Neural progenitor cell (in vitro differentiated cells): Measurements from ENCODE around the gene IGFL4.

Experiments used
- CTCF ChIP-seq: fragments of 200-600 bp; sonication (generic); IDR thresholded peaks from 2 replicates; pipeline ENCODE4 v1.5.1; 2017; ENCODE audit warnings: antibody characterized with exemption, mild to moderate bottlenecking
- EZH2 ChIP-seq: fragments of 200-600 bp; sonication (generic); IDR thresholded peaks from 2 replicates; pipeline ENCODE4 v1.6.1; 2017; ENCODE audit warnings: antibody characterized with exemption, mild to moderate bottlenecking, moderate library complexity
- EZH2phosphoT487 ChIP-seq: fragments of 200-600 bp; sonication (generic); IDR thresholded peaks from 2 replicates; pipeline ENCODE4 v1.6.1; 2017; ENCODE audit warnings: antibody characterized with exemption

- no peak for TF ChIP-seq CTCF
- TF ChIP-seq EZH2phosphoT487 = no peak
- no peak for TF ChIP-seq EZH2
These were observed 23.7 kb downstream of the IGFL4 start for GRCh38 chr19:46017095-46017429.
